K562 (cell line): ENCODE measurements around the gene HOXA5. TPM values are rescaled to one million over a fixed set of nuclear protein-coding genes. Genes with fewer than 3 reads are reported as not detected.

Experiments used
- ATAC-seq: fragments of 200-7000 bp; cut with Tn5 transposase; 3 replicates; pipeline ENCODE4 v1.9.1; 2020; ENCODE audit warnings: moderate library complexity
- BruUV-seq: library from RNA; stranded (reverse); fragments of 400-500 nt; replicated peaks from 2 replicates; lab custom pipeline; 2021; lab: Mats Ljungman, UMichigan
- CTCF ChIA-PET: fragments of 300-600 bp; formaldehyde crosslinking; extraction: SDS; loops from one replicate; lab custom pipeline; 2021; ENCODE audit warnings: low intra/inter-chr PET ratio; lab: Yijun Ruan, JAX
- POLR2A ChIA-PET: fragments of 300-600, 350-650 bp; sonication (Branson Sonifier 250); formaldehyde crosslinking; extraction: SDS; loops from one replicate; lab custom pipeline; 2021; ENCODE audit warnings: antibody characterized with exemption, inconsistent platforms; lab: Yijun Ruan, JAX
- DNase-seq, 4 experiments: peaks; one replicate each; pipeline versions ENCODE4 v3.0.0 to v3.0.0-alpha.2; 2011 to 2018; ENCODE audit warnings: low spot score in 3 of 4, mixed read lengths in 3 of 4; ENCODE audit errors: extremely low read depth in 1 of 4
- FAIRE-seq: peaks from 2 replicates; lab custom pipeline; 2011; peaks lifted over from hg19 to GRCh38; lab: Jason Lieb, UNC
- H2AFZ ChIP-seq: 2 replicates; pipeline ENCODE4 v1.6.0; 2011; ENCODE audit warnings: low read depth, low read length, control low read depth, inconsistent platforms
- H3K27ac ChIP-seq: fragments of 200-600 bp; 3 replicates; pipeline ENCODE4 v1.8.0; 2011; ENCODE audit warnings: low read depth, mild to moderate bottlenecking, control low read depth, inconsistent platforms, low read length, moderate library complexity, mixed read lengths; ENCODE audit errors: extremely low read depth
- H3K27me3 ChIP-seq, 2 experiments: fragments of 300-600 bp in 1 of 2; 2 replicates in 1 of 2; 3 replicates in 1 of 2; pipeline versions ENCODE4 v1.6.0 to v1.8.0; 2011; ENCODE audit warnings: inconsistent platforms in 2 of 2, low read length in 2 of 2, mild to moderate bottlenecking in 1 of 2, mixed read lengths in 1 of 2, moderate library complexity in 1 of 2; ENCODE audit not compliant: control insufficient read depth in 2 of 2, insufficient read depth in 2 of 2
- H3K36me3 ChIP-seq: fragments of 300-600 bp; 3 replicates; pipeline ENCODE4 v1.8.0; 2011; ENCODE audit warnings: mild to moderate bottlenecking, low read length, inconsistent platforms; ENCODE audit not compliant: control insufficient read depth, insufficient read depth
- H3K4me1 ChIP-seq, 2 experiments: fragments of 200-600 bp in 1 of 2; replicated peaks in 1 of 2; 2 replicates in 1 of 2; 3 replicates in 1 of 2; pipeline versions ENCODE4 v1.5.1 to v1.8.0; 2011; ENCODE audit warnings: inconsistent platforms in 2 of 2, low read length in 2 of 2, mild to moderate bottlenecking in 1 of 2, mixed read lengths in 1 of 2, moderate library complexity in 1 of 2; ENCODE audit not compliant: control insufficient read depth in 2 of 2, insufficient read depth in 2 of 2
- H3K4me2 ChIP-seq: 2 replicates; pipeline ENCODE4 v1.6.1; 2011; ENCODE audit warnings: low read length, control low read depth, inconsistent platforms, mixed read lengths; ENCODE audit not compliant: insufficient read depth
- H3K4me3 ChIP-seq: fragments of 200-600 bp; sonication (generic), shearing (Covaris generic); 2 replicates; pipeline ENCODE4 v1.5.1; 2016; ENCODE audit warnings: control low read depth, inconsistent platforms
- H3K79me2 ChIP-seq: fragments of 200-600 bp; 3 replicates; pipeline ENCODE4 v1.8.0; 2011; ENCODE audit warnings: low read length, inconsistent platforms; ENCODE audit not compliant: control insufficient read depth, insufficient read depth
- H3K9ac ChIP-seq, 2 experiments: 2 replicates each; pipeline versions ENCODE4 v1.6.0 to v1.6.1; 2011; ENCODE audit warnings: low read depth in 2 of 2, low read length in 2 of 2, control low read depth in 1 of 2, inconsistent platforms in 1 of 2, mild to moderate bottlenecking in 1 of 2, mixed read lengths in 1 of 2; ENCODE audit not compliant: insufficient read depth in 1 of 2
- H3K9me1 ChIP-seq: one replicate; pipeline ENCODE4 v1.6.0; 2011; ENCODE audit warnings: inconsistent platforms, mild to moderate bottlenecking, low read length, moderate library complexity; ENCODE audit not compliant: control insufficient read depth, insufficient read depth
- H3K9me3 ChIP-seq: replicated peaks from 2 replicates; pipeline ENCODE4 v1.5.1; 2011; ENCODE audit warnings: low read depth, low read length, inconsistent platforms; ENCODE audit not compliant: control insufficient read depth, insufficient read depth
- H4K20me1 ChIP-seq: replicated peaks from 2 replicates; pipeline ENCODE4 v1.6.1; 2011; ENCODE audit warnings: low read length, inconsistent platforms, mixed read lengths; ENCODE audit not compliant: control insufficient read depth, insufficient read depth
- DMBX1 ChIP-seq: fragments of 250-450 bp; sonication (Bioruptor Pico); IDR thresholded peaks from 2 replicates; pipeline ENCODE4 v1.8.0; 2022; ENCODE audit warnings: inconsistent platforms, mild to moderate bottlenecking, moderate library complexity, borderline replicate concordance
- EZH2 ChIP-seq: IDR thresholded peaks from 2 replicates; pipeline ENCODE4 v1.6.1; 2012; ENCODE audit warnings: low read depth, mild to moderate bottlenecking, inconsistent platforms, low read length, borderline replicate concordance
- RNF219 ChIP-seq: fragments of 250-450 bp; sonication (Bioruptor Pico); IDR thresholded peaks from 2 replicates; pipeline ENCODE4 v1.5.0; 2022; ENCODE audit warnings: mild to moderate bottlenecking
- SIN3A ChIP-seq, 2 experiments: fragments of 150-350 bp in 1 of 2; IDR thresholded peaks; 2 replicates each; pipeline ENCODE4 v1.6.1; 2011 to 2016; ENCODE audit warnings: borderline replicate concordance in 2 of 2, low read depth in 2 of 2, low read length in 2 of 2, mild to moderate bottlenecking in 2 of 2, moderate library complexity in 2 of 2; ENCODE audit not compliant: control insufficient read depth in 1 of 2
- TRIM24 ChIP-seq, 2 experiments: fragments of 450-650 bp; IDR thresholded peaks; 2 replicates each; pipeline ENCODE4 v1.6.1; 2016
- ZNF140 ChIP-seq: fragments of 250-450 bp; sonication (Bioruptor Pico); IDR thresholded peaks from 2 replicates; pipeline ENCODE4 v1.8.0; 2021; ENCODE audit warnings: moderate library complexity, mild to moderate bottlenecking, inconsistent platforms
- WGBS: fragments of 100-300 bp; shearing (Covaris generic); methylation state at CpG from one replicate; pipeline ENCODE4 v1.1.6; 2016; ENCODE audit warnings: low coverage, mixed read lengths; ENCODE audit not compliant: insufficient coverage; ENCODE audit errors: missing lambda C conversion rate; 5-methylcytosine and 5-hydroxymethylcytosine counted together
- in situ Hi-C: fragments of 300-500 bp; cut with MboI; formaldehyde crosslinking; loops from 4 replicates; pipeline ENCODE4 v1.15.0; 2018; ENCODE audit warnings: inconsistent platforms, mixed read lengths
- intact Hi-C: fragments of 100-400 bp; cut with micrococcal nuclease; formaldehyde crosslinking; loops from 2 replicates; pipeline ENCODE4 v1.14.2; 2022
- polyA plus RNA-seq, 8 experiments: library from polyadenylated mRNA; depleted of rRNA in 4 of 8; stranded (reverse) in 5 of 8; unstranded in 3 of 8; fragments of >200 nt; fragmentation: Nextera tagmentation in 2 of 8; fragmentation: Illumina TruSeq in 1 of 8; extraction: Ambion mirVana in 2 of 8; extraction: Trizol in 1 of 8; gene quantifications; 2 replicates each; pipeline versions ENCODE4 v1.2.1 to v1.2.3, GENCODE V29; 2011 to 2014; ENCODE audit warnings: inconsistent platforms in 1 of 8, missing spikeins in 1 of 8
- total RNA-seq, 7 experiments: library from RNA; depleted of rRNA in 6 of 7; stranded (reverse); fragments of >200 nt in 6 of 7; fragmentation: Illumina TruSeq in 2 of 7; extraction: Trizol in 2 of 7; gene quantifications; 2 replicates each; pipeline versions ENCODE4 v1.2.1 to v1.2.3, GENCODE V29; 2011 to 2021; ENCODE audit warnings: low replicate concordance in 1 of 7

HOXA5 gene
- total and polyA plus RNA-seq, 9 of the 15 experiments (the other 6 are each of a cell fraction or from before 2014, with no cell fraction given), result 0.13 TPM; not detected in 8

GRCh38 chr7:27164045-27164366 is 20.5 kb upstream of the HOXA5 start:
- no peak overlapping the region for H3K27ac ChIP-seq
- in situ Hi-C loops (loop anchor here (25.0 kb wide), 3 partner anchors 652 to 1277 kb away; no protein-coding TSS in a partner anchor), intact Hi-C loops (loop anchor here (5.0 kb wide), 3 partner anchors 302 to 1272 kb away; partner anchors contain the start of genes SKAP2 and SNX10)
- ChIA-PET CTCF (no interaction called here), POLR2A (no interaction called here)
- H3K9me3 ChIP-seq, result no peaks in the 10 kb centered on the region
- peaks cover 36 to 78% of the 10 kb centered on the region in 2 experiments for H3K27me3 ChIP-seq
- H3K79me2 ChIP-seq, result no peaks in the 10 kb centered on the region
- WGBS, result 7% methylated on average over 12 of the region's 12 CpGs
- DNase-seq (no peak), ATAC-seq (no peak), FAIRE-seq (no peak)
- no peaks in the 10 kb centered on the region for H4K20me1 ChIP-seq
- peaks cover 0 to 26% of the 10 kb centered on the region in 2 experiments; a peak in 2 of 5 replicates for H3K4me1 ChIP-seq
- TF ChIP-seq ZNF140 (CRISPR knock-in tag), result no peak
- TF ChIP-seq EZH2, result 0 out of 2 replicates have a peak, but pooled peaks have one; percentile 36
- no peak for TF ChIP-seq RNF219 (CRISPR knock-in tag)
- TF ChIP-seq DMBX1 (CRISPR knock-in tag), result no peak
- no peak for TF ChIP-seq TRIM24 (IDR thresholded peaks at IDR 0.05)
- TF ChIP-seq SIN3A (IDR thresholded peaks at IDR 0.05; ENCODE audit: borderline replicate concordance in 2 of 2, control insufficient read depth in 1 of 2, low read depth in 2 of 2, low read length in 2 of 2), result no peak
- H3K36me3 ChIP-seq, result no peaks in the 10 kb centered on the region
- H3K9me1 ChIP-seq, result no peaks in the 10 kb centered on the region
- H2AFZ ChIP-seq, result no peak overlapping the region
- no peak overlapping the region for H3K4me3 ChIP-seq
- peak overlapping the region; percentile 11; the same call in 1 of the 2 replicates for H3K4me2 ChIP-seq
- no TSS peak for BruUV-seq
- no peak overlapping the region for H3K9ac ChIP-seq
